GM19023 (cell line): Measurements from ENCODE around the gene DEPDC4.
"Not testable (repeated sequence)": the region's sequence is repeated elsewhere in the genome, so short reads cannot be mapped to it uniquely, and the experiment has no call there.

Experiments
- ATAC-seq: cut with Tn5 transposase; IDR thresholded peaks from one replicate; pipeline ENCODE4 v1.9.1; 2021; ENCODE audit warnings: mild to moderate bottlenecking, moderate library complexity; ENCODE audit not compliant: unreplicated experiment

Gene DEPDC4

DNA sequence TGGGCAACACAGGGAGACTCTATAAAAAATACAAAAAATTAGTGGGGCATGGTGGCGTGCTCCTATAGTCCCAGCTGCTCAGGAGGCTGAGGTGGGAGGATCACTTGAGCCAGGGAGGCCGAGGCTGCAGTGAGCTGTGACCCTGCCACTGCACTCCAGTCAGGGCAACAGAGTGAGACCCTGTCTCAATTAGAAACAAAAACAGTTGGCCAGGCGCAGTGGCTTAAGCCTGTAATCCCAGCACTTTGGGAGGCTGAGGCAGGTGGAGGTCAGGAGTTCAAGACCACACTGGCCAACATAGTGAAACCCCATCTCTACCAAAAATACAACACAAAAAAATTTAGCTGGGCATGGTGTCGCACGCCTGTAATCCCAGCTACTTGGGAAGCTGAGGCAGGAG lies 1.8 kb downstream of the DEPDC4 start:
- ATAC-seq = not testable (repeated sequence)

GRCh38 chr12:100263131-100263530 lies 3.7 kb downstream of the DEPDC4 start:
- ATAC-seq = no peak

DNA sequence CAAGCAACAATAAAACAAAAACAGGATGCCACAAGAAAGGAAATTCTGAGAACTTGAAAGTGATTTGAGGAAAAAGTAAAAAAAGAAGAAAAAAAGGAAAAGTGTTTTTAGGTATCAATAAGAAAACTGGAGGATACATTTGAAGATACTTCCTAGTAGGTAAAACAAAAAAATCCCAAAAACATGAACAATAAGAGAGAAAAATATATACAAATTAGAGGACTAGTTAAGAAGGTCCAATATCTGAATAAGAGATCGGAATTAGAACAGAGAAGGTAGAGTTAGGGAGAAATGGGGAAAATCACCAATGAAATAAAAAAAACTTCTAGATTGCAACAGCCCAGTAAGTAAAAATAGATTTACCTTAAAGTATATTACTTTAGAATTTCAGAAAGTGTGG lies 8.8 kb downstream of the DEPDC4 start:
- no peak for ATAC-seq

- ATAC-seq = no peak
Observed at GRCh38 chr12:100254876-100255275, 12.0 kb downstream of the DEPDC4 start.

- no peak for ATAC-seq
Observed at GRCh38 chr12:100253437-100253836, 13.4 kb downstream of the DEPDC4 start.

GRCh38 chr12:100251917-100252316 lies 15.0 kb downstream of the DEPDC4 start:
- ATAC-seq = no peak

DNA sequence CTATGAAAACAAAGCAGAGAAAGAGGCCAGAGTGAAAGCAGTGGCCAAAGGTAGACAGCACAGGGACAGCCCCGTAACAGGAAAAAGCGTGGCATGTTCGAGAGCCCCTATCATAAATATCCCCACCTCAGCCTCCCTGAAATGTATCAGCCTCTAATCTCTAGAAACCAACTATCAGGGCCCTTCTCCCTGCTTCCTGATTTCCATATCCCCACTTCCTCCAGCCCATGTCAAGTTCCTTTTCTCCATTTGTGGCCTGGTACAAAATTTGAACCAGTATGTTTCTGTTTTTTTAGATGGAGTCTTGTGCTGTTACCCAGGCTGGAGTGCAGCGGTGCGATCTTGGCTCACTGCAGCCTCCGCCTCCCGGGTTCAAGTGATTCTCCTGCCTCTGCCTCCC lies 16.9 kb downstream of the DEPDC4 start:
- ATAC-seq = no peak

DNA sequence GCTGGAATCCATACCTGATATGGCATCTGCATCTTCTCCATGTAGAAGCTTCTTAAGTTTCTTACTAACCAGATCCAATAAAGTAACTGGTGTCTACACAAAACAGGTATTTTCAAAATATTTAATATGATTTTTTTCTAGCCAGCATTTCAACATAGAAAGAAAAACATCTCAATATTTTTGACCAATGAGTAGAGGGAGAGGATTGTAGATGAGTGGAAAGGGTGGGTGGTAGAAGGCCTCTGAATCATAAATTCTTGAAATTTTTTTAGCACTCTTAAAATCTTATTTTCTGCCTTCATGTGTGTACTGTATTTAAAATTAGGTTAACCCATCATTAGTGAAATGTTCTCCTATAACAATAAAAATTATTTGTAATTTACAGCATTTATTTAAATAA lies 18.0 kb downstream of the DEPDC4 start:
- no peak for ATAC-seq

GRCh38 chr12:100247765-100248164 lies 19.1 kb downstream of the DEPDC4 start:
- ATAC-seq = no peak

DNA sequence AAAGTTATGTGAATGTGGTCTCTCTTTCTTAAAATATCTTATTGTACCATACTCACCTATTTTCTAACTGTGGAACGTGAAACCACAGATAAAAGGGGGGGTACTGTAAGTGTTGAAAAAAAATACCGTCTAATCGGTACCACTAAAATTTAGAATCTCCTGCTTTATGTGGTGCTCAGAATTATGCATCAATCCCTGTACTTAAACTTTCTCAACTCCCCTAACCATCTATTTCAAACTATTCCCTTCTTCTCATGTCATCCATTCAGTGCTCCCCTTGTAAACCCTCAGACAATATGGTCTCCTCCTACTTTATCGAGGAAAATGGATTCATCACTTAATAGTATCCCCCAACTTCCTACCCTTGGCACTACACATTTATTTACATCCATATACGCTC lies 23.7 kb downstream of the DEPDC4 start:
- ATAC-seq = no peak

DNA sequence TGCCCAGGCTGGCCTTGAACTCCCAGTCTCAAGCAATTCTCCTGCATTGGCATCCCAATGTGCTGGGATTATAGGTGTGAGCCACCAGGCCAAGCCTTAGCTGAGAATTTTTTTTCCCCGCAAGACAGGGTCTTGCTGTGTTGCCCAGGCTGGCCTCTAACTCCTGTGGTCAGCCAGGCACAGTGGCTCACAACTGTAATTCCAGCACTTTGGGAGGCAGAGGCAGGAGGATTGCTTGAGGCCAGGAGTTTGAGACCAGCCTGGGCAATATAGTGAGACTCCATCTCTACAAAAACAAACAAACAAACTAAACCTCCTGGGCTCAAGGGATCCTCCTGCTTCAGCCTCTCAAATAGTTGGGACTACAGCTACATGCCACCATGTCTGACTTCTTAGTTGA lies 27.3 kb downstream of the DEPDC4 start:
- no peak for ATAC-seq

GRCh38 chr12:100238801-100239200 lies 28.1 kb downstream of the DEPDC4 start:
- no peak for ATAC-seq

DNA sequence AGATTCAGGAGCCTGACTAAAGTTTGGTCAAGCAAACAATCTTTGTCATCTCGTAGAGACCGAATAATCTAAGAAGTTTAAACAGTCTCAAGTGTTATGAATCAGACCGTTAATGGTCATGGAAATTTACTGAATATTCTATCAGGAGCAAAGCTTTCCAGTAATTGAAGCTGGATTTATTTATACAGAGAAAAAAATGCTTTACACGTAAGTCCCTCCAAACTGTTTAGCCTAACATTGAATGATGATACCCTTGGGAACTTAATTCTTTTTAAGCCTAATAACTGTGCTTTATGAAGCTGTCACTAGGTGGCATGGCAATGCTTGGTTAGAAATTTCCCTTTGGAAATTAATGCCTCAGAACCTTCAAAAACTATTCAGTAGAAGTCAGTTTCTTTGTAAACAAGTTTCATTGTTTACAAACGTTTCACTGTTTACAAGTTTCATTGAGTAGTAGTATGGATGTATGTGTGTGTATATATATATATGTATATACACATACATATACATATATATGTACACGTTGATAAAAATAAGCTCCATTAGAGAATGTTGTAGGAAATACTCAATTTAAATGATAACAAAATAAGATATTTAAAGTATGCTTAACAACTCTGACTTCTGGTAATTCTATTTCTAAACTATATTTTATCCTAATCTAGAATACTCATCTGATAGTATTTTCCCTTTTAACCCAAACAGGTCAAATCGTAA lies 32.1 kb downstream of the DEPDC4 start:
- ATAC-seq = no peak

DNA sequence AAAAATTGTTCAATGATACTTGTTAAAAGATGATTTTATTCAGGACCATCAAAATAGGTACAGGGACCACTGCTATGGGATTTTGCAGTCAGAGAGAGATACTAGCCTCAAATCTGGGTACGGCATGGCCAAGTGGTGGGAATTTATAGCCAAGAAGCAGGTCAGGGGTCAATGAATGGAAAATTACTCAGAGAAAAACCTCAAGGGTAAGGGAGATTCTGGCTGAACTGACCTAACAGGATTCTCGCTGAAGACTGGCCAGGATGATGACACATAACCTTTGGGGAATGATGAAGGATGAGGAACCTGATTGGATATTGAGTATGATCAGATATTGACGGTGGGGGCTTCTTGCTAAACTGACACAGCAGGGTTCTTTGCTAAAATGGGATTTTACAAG lies 32.7 kb downstream of the DEPDC4 start:
- no peak for ATAC-seq

DNA sequence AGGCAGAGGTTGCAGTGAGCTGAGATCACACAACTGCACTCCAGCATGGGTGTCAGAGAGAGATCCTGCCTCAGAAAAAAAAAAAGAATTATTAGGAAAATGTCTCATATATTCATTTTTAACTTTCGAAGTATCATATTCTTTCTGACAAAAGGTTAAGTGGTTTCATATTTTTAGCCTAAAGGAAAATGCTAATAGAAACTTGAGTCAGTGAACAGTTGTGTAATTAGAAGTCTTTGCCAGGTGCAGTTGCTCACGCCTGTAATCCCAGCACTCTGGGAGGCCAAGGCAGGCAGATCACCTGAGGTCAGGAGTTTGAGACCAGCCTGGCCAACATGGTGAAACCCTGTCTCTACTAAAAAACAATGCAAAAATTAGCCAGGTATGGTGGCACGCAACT lies 35.0 kb downstream of the DEPDC4 start:
- not testable (repeated sequence) for ATAC-seq

- ATAC-seq = no peak
Observed at GRCh38 chr12:100229876-100230275, 37.0 kb downstream of the DEPDC4 start.

- ATAC-seq = no peak
Observed at GRCh38 chr12:100229036-100229635, 37.7 kb downstream of the DEPDC4 start.

DNA sequence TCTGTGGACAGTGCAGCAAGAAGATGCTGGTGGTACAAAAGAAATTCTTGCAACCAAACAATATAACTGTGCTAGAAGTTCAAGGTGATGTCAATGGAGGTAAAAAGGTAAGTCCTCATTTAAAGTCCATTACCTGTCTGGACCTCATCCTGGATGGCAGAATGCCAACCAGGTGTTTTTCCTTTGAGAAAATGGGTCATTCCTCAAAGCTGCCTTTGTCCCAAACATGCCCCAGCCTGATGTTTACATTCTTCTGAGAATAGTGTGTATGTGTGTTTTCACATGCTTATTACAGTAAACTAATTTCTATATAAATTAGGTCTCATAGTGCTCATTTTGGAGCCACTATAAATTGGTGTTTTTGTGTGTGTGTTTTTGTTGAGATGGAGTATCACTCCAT lies 41.4 kb downstream of the DEPDC4 start:
- no peak for ATAC-seq

GRCh38 chr12:100222173-100222572 lies 44.7 kb downstream of the DEPDC4 start:
- not testable (repeated sequence) for ATAC-seq

GRCh38 chr12:100221523-100221922 lies 45.4 kb downstream of the DEPDC4 start:
- ATAC-seq = no peak

GRCh38 chr12:100219328-100220109 lies 47.4 kb downstream of the DEPDC4 start:
- ATAC-seq = no peak

- ATAC-seq = no peak
Observed at GRCh38 chr12:100216337-100216736, 50.5 kb downstream of the DEPDC4 start.
